ENCODE results near the gene CDH2.
A peak's percentile ranks its signal among the peaks of the same experiment; 100 is the strongest.

Gene CDH2

GRCh38 chr18:28088477-28088876, 88.5 kb downstream of the CDH2 start:
- DNase-seq (ENCODE audit: low read depth), result no peak

- DNase-seq (ENCODE audit: low read depth), result peak; percentile 48
Measured at GRCh38 chr18:28086670-28087552, 90.0 kb downstream of the CDH2 start.

GRCh38 chr18:28081516-28081915, 95.4 kb downstream of the CDH2 start:
- no peak for DNase-seq (ENCODE audit: low read depth)

GRCh38 chr18:28080876-28081300, 96.0 kb downstream of the CDH2 start:
- no peak for DNase-seq (ENCODE audit: low read depth)

- no peak for DNase-seq (ENCODE audit: low read depth)
Measured at GRCh38 chr18:28079883-28080282, 97.0 kb downstream of the CDH2 start.

GRCh38 chr18:28078849-28079248, 98.1 kb downstream of the CDH2 start:
- DNase-seq (ENCODE audit: low read depth), result no peak

GRCh38 chr18:28078298-28078697, 98.6 kb downstream of the CDH2 start:
- DNase-seq (ENCODE audit: low read depth), result no peak

- no peak for DNase-seq (ENCODE audit: low read depth)
Measured at GRCh38 chr18:28075501-28075900, 101.4 kb downstream of the CDH2 start.

GRCh38 chr18:28074076-28074475, 102.9 kb downstream of the CDH2 start:
- no peak for DNase-seq (ENCODE audit: low read depth)

- DNase-seq (ENCODE audit: low read depth), result no peak
Measured at GRCh38 chr18:28073658-28074057, 103.3 kb downstream of the CDH2 start.

GRCh38 chr18:28071199-28071598, 105.7 kb downstream of the CDH2 start:
- DNase-seq (ENCODE audit: low read depth), result no peak

GRCh38 chr18:28068207-28068606, 108.7 kb downstream of the CDH2 start:
- no peak for DNase-seq (ENCODE audit: low read depth)

GRCh38 chr18:28067346-28067745, 109.6 kb downstream of the CDH2 start:
- DNase-seq (ENCODE audit: low read depth), result no peak

- DNase-seq (ENCODE audit: low read depth), result no peak
Measured at GRCh38 chr18:28065793-28066186, 111.1 kb downstream of the CDH2 start.

- peak; percentile 89 for DNase-seq (ENCODE audit: low read depth)
Measured at GRCh38 chr18:28065031-28065792, 111.7 kb downstream of the CDH2 start.

- no peak for DNase-seq (ENCODE audit: low read depth)
Measured at GRCh38 chr18:28063926-28064325, 113.0 kb downstream of the CDH2 start.

GRCh38 chr18:28063271-28063761, 113.6 kb downstream of the CDH2 start:
- DNase-seq (ENCODE audit: low read depth), result no peak

- peak; percentile 39 for DNase-seq (ENCODE audit: low read depth)
Measured at GRCh38 chr18:28062443-28062842, 114.5 kb downstream of the CDH2 start.

GRCh38 chr18:28059861-28060260, 117.1 kb downstream of the CDH2 start:
- DNase-seq (ENCODE audit: low read depth), result no peak

- DNase-seq (ENCODE audit: low read depth), result no peak
Measured at GRCh38 chr18:28050545-28050944, 126.4 kb downstream of the CDH2 start.

- DNase-seq (ENCODE audit: low read depth), result no peak
Measured at GRCh38 chr18:28048612-28049011, 128.3 kb downstream of the CDH2 start.

GRCh38 chr18:28045880-28046279, 131.1 kb downstream of the CDH2 start:
- no peak for DNase-seq (ENCODE audit: low read depth)

GRCh38 chr18:28045176-28045810, 131.6 kb downstream of the CDH2 start:
- DNase-seq (ENCODE audit: low read depth), result no peak
